ENCODE results near the gene CHADL.
A peak's percentile ranks its signal among the peaks of the same experiment; 100 is the strongest.

CHADL gene, protein sequence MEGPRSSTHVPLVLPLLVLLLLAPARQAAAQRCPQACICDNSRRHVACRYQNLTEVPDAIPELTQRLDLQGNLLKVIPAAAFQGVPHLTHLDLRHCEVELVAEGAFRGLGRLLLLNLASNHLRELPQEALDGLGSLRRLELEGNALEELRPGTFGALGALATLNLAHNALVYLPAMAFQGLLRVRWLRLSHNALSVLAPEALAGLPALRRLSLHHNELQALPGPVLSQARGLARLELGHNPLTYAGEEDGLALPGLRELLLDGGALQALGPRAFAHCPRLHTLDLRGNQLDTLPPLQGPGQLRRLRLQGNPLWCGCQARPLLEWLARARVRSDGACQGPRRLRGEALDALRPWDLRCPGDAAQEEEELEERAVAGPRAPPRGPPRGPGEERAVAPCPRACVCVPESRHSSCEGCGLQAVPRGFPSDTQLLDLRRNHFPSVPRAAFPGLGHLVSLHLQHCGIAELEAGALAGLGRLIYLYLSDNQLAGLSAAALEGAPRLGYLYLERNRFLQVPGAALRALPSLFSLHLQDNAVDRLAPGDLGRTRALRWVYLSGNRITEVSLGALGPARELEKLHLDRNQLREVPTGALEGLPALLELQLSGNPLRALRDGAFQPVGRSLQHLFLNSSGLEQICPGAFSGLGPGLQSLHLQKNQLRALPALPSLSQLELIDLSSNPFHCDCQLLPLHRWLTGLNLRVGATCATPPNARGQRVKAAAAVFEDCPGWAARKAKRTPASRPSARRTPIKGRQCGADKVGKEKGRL

DNA sequence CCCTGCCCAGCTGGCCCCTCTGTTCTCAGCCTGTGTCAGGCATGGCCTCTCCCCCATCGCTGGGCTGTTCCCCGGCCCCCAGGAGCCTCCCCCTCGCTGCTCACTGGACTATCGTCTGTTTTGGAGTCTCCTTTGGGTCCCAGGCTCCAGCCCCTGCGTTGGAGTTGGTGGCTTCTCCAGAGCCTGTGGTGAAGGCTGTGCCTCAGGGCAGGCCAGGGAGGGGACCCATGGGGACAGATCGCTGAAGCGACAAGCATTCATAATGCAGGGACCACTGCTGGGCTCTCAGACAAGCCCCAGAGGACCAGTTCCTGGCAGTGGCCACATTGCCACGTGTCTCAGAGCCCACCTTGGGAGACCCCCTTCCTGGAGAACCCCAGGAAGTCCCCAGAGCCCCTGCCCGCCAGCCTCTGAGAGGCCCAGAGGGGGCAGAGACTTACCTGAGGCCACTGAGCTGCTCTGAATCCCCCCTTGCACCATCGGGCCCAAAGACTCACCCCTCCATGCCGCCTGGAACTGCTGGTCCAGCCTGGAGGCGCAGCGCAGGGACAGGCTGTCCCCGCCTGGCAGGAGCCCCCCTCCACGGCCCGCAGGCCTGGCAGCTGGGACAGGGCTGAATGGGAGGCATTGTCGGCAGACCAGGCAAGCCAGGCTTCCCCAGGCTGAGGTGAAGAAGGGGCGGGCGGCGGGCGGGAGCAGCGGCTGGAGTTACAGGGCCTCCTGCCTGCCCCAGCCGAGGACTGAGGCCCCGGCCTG lies at the start of gene CHADL:
CHADL (minus strand) TSS at position 555 of the 756 bp plus-strand sequence; CDS start at position 505, 50 bp downstream.
- H3K27me3 ChIP-seq (ENCODE audit: control insufficient read depth, insufficient read depth, low read length) = no peaks in the 10 kb centered on the region
- peaks cover under 1% of the 10 kb centered on the region for H3K36me3 ChIP-seq (ENCODE audit: control insufficient read depth, low read depth, low read length)
- no peak within 1 kb of the TSS for H3K4me3 ChIP-seq (ENCODE audit: low read length)
- no peak within 1 kb of the TSS for H3K27ac ChIP-seq (ENCODE audit: low read length)
- H3K9me3 ChIP-seq (ENCODE audit: control insufficient read depth, low read depth, low read length) = no peaks in the 10 kb centered on the region
- H3K4me1 ChIP-seq (ENCODE audit: control insufficient read depth, low read depth, low read length) = no peaks in the 10 kb centered on the region
- H3K9ac ChIP-seq (ENCODE audit: low read length) = no peak within 1 kb of the TSS

DNA sequence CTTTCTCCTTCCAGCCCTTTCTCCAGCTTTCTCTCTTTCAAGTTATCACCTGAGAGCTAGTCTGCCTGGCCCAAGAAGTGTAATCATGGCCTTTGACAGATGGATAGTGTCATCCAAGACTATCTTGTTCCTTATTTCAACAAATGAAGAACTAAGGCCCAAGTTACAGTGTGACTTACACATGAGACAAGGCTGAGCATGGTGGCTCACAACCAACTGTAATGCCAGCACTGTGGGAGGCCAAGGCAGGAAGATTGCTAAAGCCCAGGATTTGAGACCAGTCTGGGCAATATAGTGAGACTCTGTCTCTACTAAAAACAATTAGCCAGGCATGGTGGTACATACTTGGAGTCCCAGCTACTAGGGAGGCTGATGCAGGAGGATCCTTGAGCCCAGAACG lies 48.9 kb upstream of the CHADL start:
- no peaks in the 10 kb centered on the region for H3K27me3 ChIP-seq (ENCODE audit: control insufficient read depth, insufficient read depth, low read length)
- H3K4me3 ChIP-seq (ENCODE audit: low read length) = no peak overlapping the region
- H3K36me3 ChIP-seq (ENCODE audit: control insufficient read depth, low read depth, low read length) = peaks cover 1% of the 10 kb centered on the region
- peaks cover 22% of the 10 kb centered on the region for H3K4me1 ChIP-seq (ENCODE audit: control insufficient read depth, low read depth, low read length)
- no peaks in the 10 kb centered on the region for H3K9me3 ChIP-seq (ENCODE audit: control insufficient read depth, low read depth, low read length)
- no peak overlapping the region for H3K9ac ChIP-seq (ENCODE audit: low read length)
- no peak overlapping the region for H3K27ac ChIP-seq (ENCODE audit: low read length)

DNA sequence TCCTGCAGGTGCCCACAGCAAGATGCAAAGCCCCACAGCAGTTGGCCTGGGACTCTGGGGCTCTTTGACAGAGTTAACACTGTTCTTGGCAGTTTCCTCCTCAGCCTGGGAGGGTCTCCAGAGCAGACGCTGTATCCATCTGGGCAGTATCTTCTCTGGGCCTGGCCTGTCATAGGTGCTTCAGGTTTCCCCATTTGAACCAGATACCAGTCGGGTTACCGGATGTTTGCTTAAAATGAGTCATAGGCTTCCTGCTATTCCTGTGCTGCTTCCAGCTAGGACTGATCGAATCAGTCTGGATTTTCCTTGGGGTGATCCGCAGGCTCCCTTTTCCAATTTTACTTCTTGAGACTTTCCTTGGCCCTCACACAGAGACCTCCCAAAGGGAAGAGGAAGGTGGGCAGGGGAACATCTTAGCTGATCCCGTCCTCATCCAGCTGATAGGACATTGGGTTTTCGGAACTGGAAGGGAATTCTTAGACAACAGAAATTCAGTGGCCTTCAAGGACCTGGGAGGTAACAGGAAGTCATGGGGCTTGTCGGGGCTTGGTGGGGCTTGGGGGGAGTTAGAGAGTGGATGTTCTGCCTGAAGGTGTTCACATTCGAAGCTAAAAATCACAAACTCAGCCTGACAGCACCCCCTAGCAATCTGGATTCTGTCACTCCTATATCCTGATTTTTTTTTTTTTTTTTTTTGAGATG lies 47.7 kb upstream of the CHADL start:
- Histone ChIP-seq H3K27me3 (ENCODE audit: control insufficient read depth, insufficient read depth, low read length) (no peaks in the 10 kb centered on the region), H3K9ac (ENCODE audit: low read length) (no peak overlapping the region), H3K4me1 (ENCODE audit: control insufficient read depth, low read depth, low read length) (peaks cover 22% of the 10 kb centered on the region), H3K4me3 (ENCODE audit: low read length) (no peak overlapping the region), H3K9me3 (ENCODE audit: control insufficient read depth, low read depth, low read length) (no peaks in the 10 kb centered on the region), H3K27ac (ENCODE audit: low read length) (no peak overlapping the region), H3K36me3 (ENCODE audit: control insufficient read depth, low read depth, low read length) (peaks cover 9% of the 10 kb centered on the region)

DNA sequence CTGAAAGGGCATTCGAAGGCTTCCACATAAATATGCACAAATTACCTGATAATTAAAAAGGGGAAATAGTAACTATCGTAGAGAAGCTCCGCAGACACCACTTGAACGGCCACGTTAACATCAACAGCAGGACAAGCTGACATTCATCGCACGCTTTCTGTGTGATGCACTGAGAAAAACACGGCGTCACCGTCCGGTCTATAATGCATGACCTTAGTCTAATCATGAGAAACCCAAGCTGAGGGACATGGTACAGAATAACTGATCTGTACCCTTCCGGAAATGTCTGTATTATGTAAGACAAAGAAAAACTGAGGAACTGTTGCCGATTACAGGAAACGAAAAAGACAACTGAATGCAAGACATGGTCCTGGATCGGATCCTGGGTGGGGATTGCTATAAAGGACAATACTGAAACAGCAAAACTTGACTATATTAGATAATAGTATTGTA lies 45.9 kb upstream of the CHADL start:
- Histone ChIP-seq H3K4me1 (ENCODE audit: control insufficient read depth, low read depth, low read length) (peaks cover 22% of the 10 kb centered on the region), H3K4me3 (ENCODE audit: low read length) (peak overlapping the region; percentile 71), H3K36me3 (ENCODE audit: control insufficient read depth, low read depth, low read length) (peaks cover 17% of the 10 kb centered on the region), H3K27ac (ENCODE audit: low read length) (no peak overlapping the region), H3K9me3 (ENCODE audit: control insufficient read depth, low read depth, low read length) (no peaks in the 10 kb centered on the region), H3K27me3 (ENCODE audit: control insufficient read depth, insufficient read depth, low read length) (no peaks in the 10 kb centered on the region), H3K9ac (ENCODE audit: low read length) (peak overlapping the region; percentile 45)

DNA sequence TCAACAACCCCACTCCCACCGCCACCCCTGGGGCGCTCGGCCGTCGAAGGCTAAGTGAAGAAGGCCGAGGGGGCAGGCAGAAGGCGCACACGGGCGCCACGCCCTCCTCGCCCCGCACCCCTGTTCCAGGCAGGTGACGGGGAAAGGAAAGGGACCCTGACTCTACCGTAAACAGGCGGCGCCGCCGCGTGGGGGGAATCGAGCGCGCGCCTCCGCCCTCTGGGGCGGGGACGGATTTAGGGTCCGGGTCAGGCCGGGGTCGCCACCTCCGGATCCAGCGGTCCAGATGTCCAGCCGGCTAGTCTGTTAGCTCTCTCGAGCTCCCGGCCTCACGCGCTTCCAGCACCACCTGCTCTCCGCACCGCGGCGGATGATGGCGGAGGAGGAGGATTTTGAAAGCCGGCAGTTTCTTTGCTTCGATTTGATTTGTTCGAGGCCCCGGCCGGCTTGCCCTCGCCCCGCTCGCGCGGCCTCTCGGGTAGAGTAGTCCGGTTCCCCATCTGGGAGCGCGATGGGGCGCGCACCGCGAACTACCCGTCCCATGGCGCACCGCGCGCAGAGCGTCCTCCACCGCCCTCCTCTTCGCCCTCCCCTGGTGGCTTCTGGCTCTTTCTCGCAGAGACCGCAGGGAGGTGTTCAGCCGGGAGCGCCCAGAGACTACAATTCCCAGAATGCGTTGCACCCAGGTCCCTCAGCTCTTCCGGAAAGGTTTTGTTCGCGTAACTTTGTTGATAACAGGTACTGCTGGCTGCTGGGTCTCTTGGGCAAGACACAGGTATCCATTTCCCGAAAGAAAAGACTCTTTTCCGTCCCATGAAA lies 45.3 kb upstream of the CHADL start, which contains the start of gene RANGAP1:
RANGAP1 (minus strand) TSS at position 368 of the 819 bp plus-strand sequence. CDS start 5,143 bp downstream, outside the sequence.
- Histone ChIP-seq H3K36me3 (ENCODE audit: control insufficient read depth, low read depth, low read length) (peaks cover 23% of the 10 kb centered on the region), H3K4me1 (ENCODE audit: control insufficient read depth, low read depth, low read length) (peaks cover 22% of the 10 kb centered on the region)

DNA sequence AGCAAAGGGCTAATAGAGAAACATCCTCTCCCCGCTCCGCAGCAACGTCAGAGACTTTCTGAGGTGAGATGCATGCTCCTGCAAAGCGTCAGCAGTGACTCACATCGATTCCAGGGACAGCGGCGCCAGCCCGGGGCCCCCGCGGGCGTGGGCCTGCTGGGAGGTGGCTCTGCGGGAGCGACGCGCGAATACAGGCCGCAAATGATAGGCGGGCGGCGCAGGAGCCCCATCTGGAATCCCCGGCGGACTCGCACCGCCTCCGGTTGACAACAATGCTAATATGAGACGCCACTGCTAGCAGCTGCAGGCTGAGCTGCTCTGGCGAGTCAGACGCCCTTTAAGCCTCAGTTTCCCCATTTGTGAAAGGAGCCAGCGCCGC lies 44.7 kb upstream of the CHADL start:
- peak overlapping the region; percentile 68 for H3K9ac ChIP-seq (ENCODE audit: low read length)
- no peak overlapping the region for H3K27ac ChIP-seq (ENCODE audit: low read length)
- H3K27me3 ChIP-seq (ENCODE audit: control insufficient read depth, insufficient read depth, low read length) = no peaks in the 10 kb centered on the region
- H3K36me3 ChIP-seq (ENCODE audit: control insufficient read depth, low read depth, low read length) = peaks cover 29% of the 10 kb centered on the region
- peak overlapping the region; percentile 70 for H3K4me3 ChIP-seq (ENCODE audit: low read length)
- peaks cover 18% of the 10 kb centered on the region for H3K4me1 ChIP-seq (ENCODE audit: control insufficient read depth, low read depth, low read length)
- no peaks in the 10 kb centered on the region for H3K9me3 ChIP-seq (ENCODE audit: control insufficient read depth, low read depth, low read length)

More for the DNA sequence above, 45.3 kb upstream of the CHADL start, which contains the start of gene RANGAP1:
- Histone ChIP-seq H3K4me3 (ENCODE audit: low read length) (peak within 1 kb of the TSS; percentile 71), H3K9me3 (ENCODE audit: control insufficient read depth, low read depth, low read length) (no peaks in the 10 kb centered on the region), H3K27me3 (ENCODE audit: control insufficient read depth, insufficient read depth, low read length) (no peaks in the 10 kb centered on the region), H3K9ac (ENCODE audit: low read length) (peak within 1 kb of the TSS; percentile 68), H3K27ac (ENCODE audit: low read length) (no peak within 1 kb of the TSS)

DNA sequence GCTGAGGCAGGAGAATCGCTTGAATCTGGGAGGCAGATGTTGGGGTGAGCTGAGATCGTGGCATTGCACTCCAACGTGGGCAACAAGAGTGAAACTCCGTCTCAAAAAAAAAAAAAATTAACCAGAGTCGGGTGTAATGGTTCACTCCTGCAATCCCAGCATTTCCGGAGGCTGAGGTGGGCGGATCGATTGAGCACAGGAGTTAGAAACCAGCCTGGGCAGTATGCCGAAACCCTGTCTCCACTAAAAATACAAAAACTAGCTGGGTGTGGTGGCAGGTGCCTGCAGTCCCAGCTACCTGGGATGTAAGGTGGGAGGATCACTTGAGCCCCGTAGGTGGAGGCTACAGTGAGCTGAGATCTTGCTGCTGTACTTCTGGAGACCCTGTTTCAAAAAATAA lies 43.7 kb upstream of the CHADL start:
- Histone ChIP-seq H3K4me1 (ENCODE audit: control insufficient read depth, low read depth, low read length) (peaks cover 10% of the 10 kb centered on the region), H3K4me3 (ENCODE audit: low read length) (peak overlapping the region; percentile 70), H3K27me3 (ENCODE audit: control insufficient read depth, insufficient read depth, low read length) (no peaks in the 10 kb centered on the region), H3K9ac (ENCODE audit: low read length) (no peak overlapping the region), H3K36me3 (ENCODE audit: control insufficient read depth, low read depth, low read length) (peaks cover 39% of the 10 kb centered on the region), H3K9me3 (ENCODE audit: control insufficient read depth, low read depth, low read length) (no peaks in the 10 kb centered on the region), H3K27ac (ENCODE audit: low read length) (no peak overlapping the region)

DNA sequence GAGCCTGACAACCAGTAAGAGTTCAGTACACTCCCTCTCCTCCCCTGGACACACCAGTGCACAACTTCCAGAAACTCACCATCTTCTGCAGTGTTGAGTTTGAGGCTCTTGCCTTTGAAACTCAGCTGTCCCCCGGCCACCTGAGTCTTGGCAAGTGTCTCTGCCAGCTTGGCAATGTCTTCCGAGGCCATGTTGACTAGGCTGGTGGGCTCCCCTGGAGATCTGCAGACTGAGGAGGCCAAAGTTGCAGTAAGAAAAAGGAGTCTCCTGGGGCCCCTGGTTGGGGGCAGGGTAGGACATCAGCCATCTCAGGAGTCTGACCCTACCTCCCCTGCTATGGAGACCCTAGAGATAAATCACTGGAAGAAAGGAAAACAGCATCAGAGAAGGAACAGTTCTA lies 40.1 kb upstream of the CHADL start:
- Histone ChIP-seq H3K9me3 (ENCODE audit: control insufficient read depth, low read depth, low read length) (no peaks in the 10 kb centered on the region), H3K27ac (ENCODE audit: low read length) (no peak overlapping the region), H3K36me3 (ENCODE audit: control insufficient read depth, low read depth, low read length) (peaks cover 68% of the 10 kb centered on the region), H3K4me1 (ENCODE audit: control insufficient read depth, low read depth, low read length) (no peaks in the 10 kb centered on the region), H3K9ac (ENCODE audit: low read length) (no peak overlapping the region), H3K27me3 (ENCODE audit: control insufficient read depth, insufficient read depth, low read length) (no peaks in the 10 kb centered on the region), H3K4me3 (ENCODE audit: low read length) (no peak overlapping the region)

DNA sequence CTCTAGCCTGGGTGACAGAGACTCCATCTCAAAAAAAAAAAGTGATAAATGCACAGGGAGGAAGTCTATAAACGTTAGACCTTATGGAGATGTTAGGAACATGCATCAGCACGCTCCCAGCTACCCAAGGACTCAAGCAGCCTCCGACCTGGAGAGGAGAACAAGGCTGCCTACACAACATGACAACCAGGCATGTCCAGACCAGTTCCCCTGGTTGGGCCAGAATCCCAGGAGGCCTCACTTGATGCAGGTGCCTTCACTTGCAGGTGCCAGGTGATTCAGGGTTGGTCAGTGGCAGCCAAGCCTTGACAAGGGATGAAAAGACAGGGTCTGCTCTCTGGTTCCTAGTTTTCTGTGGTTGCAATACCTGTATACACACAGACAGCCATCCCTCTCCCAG lies 39.3 kb upstream of the CHADL start:
- H3K9me3 ChIP-seq (ENCODE audit: control insufficient read depth, low read depth, low read length) = no peaks in the 10 kb centered on the region
- H3K27ac ChIP-seq (ENCODE audit: low read length) = no peak overlapping the region
- H3K9ac ChIP-seq (ENCODE audit: low read length) = no peak overlapping the region
- H3K4me3 ChIP-seq (ENCODE audit: low read length) = no peak overlapping the region
- peaks cover 72% of the 10 kb centered on the region for H3K36me3 ChIP-seq (ENCODE audit: control insufficient read depth, low read depth, low read length)
- H3K27me3 ChIP-seq (ENCODE audit: control insufficient read depth, insufficient read depth, low read length) = no peaks in the 10 kb centered on the region
- no peaks in the 10 kb centered on the region for H3K4me1 ChIP-seq (ENCODE audit: control insufficient read depth, low read depth, low read length)

DNA sequence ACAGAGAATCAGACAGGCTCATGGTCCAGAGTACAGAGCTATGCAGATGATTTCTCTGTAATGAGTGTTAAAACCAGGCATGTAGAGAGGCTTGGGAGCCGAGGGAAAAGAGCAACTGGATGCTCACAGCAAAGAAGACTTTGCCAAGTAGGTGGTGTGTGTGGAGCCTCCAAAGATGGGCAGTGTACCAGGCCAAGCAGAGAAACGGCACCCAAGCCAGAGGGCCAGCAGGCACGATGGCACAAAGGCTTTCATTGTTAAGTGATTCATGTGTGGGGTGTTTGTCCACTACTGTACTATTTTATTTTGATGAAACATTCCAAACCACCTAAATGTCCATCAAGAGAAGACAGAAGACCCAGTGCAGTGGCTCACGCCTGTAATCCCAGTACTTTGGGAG lies 34.1 kb upstream of the CHADL start:
- no peaks in the 10 kb centered on the region for H3K4me1 ChIP-seq (ENCODE audit: control insufficient read depth, low read depth, low read length)
- no peaks in the 10 kb centered on the region for H3K9me3 ChIP-seq (ENCODE audit: control insufficient read depth, low read depth, low read length)
- H3K27ac ChIP-seq (ENCODE audit: low read length) = no peak overlapping the region
- no peaks in the 10 kb centered on the region for H3K27me3 ChIP-seq (ENCODE audit: control insufficient read depth, insufficient read depth, low read length)
- H3K4me3 ChIP-seq (ENCODE audit: low read length) = no peak overlapping the region
- no peak overlapping the region for H3K9ac ChIP-seq (ENCODE audit: low read length)
- H3K36me3 ChIP-seq (ENCODE audit: control insufficient read depth, low read depth, low read length) = peaks cover 78% of the 10 kb centered on the region

Measured in iPS-18a (cell line).